BLaER1 treated with 17β-estradiol and CSF1 and Interleukin-3, amounts not matched to agents 10 nM and 100 nM (cell line): Measurements from ENCODE around the gene VOPP1.

Experiments used
- H3K27ac ChIP-seq, 11 experiments: shearing (Covaris generic); formaldehyde crosslinking; 2 replicates each; pipeline ENCODE4 v1.8.1; 2022
- H3K27me3 ChIP-seq, 11 experiments: shearing (Covaris generic); formaldehyde crosslinking; 2 replicates each; pipeline ENCODE4 v1.8.1; 2022
- H3K36me3 ChIP-seq, 11 experiments: shearing (Covaris generic); formaldehyde crosslinking; 2 replicates each; pipeline ENCODE4 v1.8.1; 2022
- H3K4me1 ChIP-seq, 10 experiments: shearing (Covaris generic); formaldehyde crosslinking; 2 replicates each; pipeline ENCODE4 v1.8.1; 2022
- H3K4me2 ChIP-seq, 11 experiments: shearing (Covaris generic); formaldehyde crosslinking; 2 replicates each; pipeline ENCODE4 v1.8.1; 2022
- H3K4me3 ChIP-seq, 10 experiments: shearing (Covaris generic); formaldehyde crosslinking; 2 replicates each; pipeline ENCODE4 v1.8.1; 2022
- H3K9ac ChIP-seq, 11 experiments: shearing (Covaris generic); formaldehyde crosslinking; 2 replicates each; pipeline ENCODE4 v1.8.1; 2022
- H3K9me3 ChIP-seq, 11 experiments: shearing (Covaris generic); formaldehyde crosslinking; replicated peaks in 1 of 11; 2 replicates each; pipeline ENCODE4 v1.8.1; 2022
- H4K20me1 ChIP-seq, 11 experiments: shearing (Covaris generic); formaldehyde crosslinking; 2 replicates each; pipeline ENCODE4 v1.8.1; 2022
- Cebpa-rat ChIP-seq, 11 experiments: shearing (Covaris generic); IDR thresholded peaks; 2 replicates each; pipeline ENCODE4 v1.8.1; 2022

VOPP1 gene

GRCh38 chr7:55429835-55430499 lies 142.3 kb downstream of the VOPP1 start:
- Histone ChIP-seq H3K27ac (no peak overlapping the region), H3K9ac (no peak overlapping the region), H4K20me1 (peaks cover 0 to 13% (median 0%) of the 10 kb centered on the region in 11 experiments; a peak in 5 of 22 replicates), H3K36me3 (peaks cover 18 to 57% (median 30%) of the 10 kb centered on the region in 11 experiments), H3K27me3 (no peaks in the 10 kb centered on the region), H3K4me3 (no peak overlapping the region), H3K4me1 (peaks cover 0 to 8% (median 3%) of the 10 kb centered on the region in 10 experiments; a peak in 8 of 20 replicates), H3K4me2 (no peak overlapping the region), H3K9me3 (no peaks in the 10 kb centered on the region)
- no peak for TF ChIP-seq Cebpa-rat (IDR thresholded peaks at IDR 0.05)

GRCh38 chr7:55427800-55428199 lies 144.5 kb downstream of the VOPP1 start:
- H4K20me1 ChIP-seq, result peaks cover 0 to 27% (median 8%) of the 10 kb centered on the region in 11 experiments; a peak in 7 of 22 replicates
- H3K4me2 ChIP-seq, result no peak overlapping the region
- no peak for TF ChIP-seq Cebpa-rat (IDR thresholded peaks at IDR 0.05)
- no peaks in the 10 kb centered on the region for H3K9me3 ChIP-seq
- H3K4me3 ChIP-seq, result no peak overlapping the region
- H3K4me1 ChIP-seq, result peaks cover 0 to 13% (median 4%) of the 10 kb centered on the region in 10 experiments; a peak in 8 of 20 replicates
- H3K27me3 ChIP-seq, result no peaks in the 10 kb centered on the region
- peaks cover 18 to 55% (median 31%) of the 10 kb centered on the region in 11 experiments for H3K36me3 ChIP-seq
- no peak overlapping the region for H3K9ac ChIP-seq
- no peak overlapping the region for H3K27ac ChIP-seq

GRCh38 chr7:55427342-55427741 lies 145.0 kb downstream of the VOPP1 start:
- Histone ChIP-seq H3K9ac (no peak overlapping the region), H3K27me3 (no peaks in the 10 kb centered on the region), H3K4me2 (no peak overlapping the region), H3K4me3 (no peak overlapping the region), H4K20me1 (peaks cover 0 to 24% (median 8%) of the 10 kb centered on the region in 11 experiments; a peak in 7 of 22 replicates), H3K27ac (no peak overlapping the region), H3K4me1 (peaks cover 0 to 13% (median 4%) of the 10 kb centered on the region in 10 experiments; a peak in 8 of 20 replicates), H3K36me3 (peaks cover 18 to 52% (median 27%) of the 10 kb centered on the region in 11 experiments), H3K9me3 (no peaks in the 10 kb centered on the region)
- TF ChIP-seq Cebpa-rat (IDR thresholded peaks at IDR 0.05), result no peak

GRCh38 chr7:55426676-55427075 lies 145.6 kb downstream of the VOPP1 start:
- H3K36me3 ChIP-seq, result peaks cover 18 to 48% (median 26%) of the 10 kb centered on the region in 11 experiments
- H3K4me2 ChIP-seq, result no peak overlapping the region
- H3K9ac ChIP-seq, result no peak overlapping the region
- no peak for TF ChIP-seq Cebpa-rat (IDR thresholded peaks at IDR 0.05)
- H4K20me1 ChIP-seq, result peaks cover 0 to 23% (median 8%) of the 10 kb centered on the region in 11 experiments; a peak in 7 of 22 replicates
- H3K4me1 ChIP-seq, result peaks cover 0 to 13% (median 4%) of the 10 kb centered on the region in 10 experiments; a peak in 8 of 20 replicates
- H3K27me3 ChIP-seq, result no peaks in the 10 kb centered on the region
- no peaks in the 10 kb centered on the region for H3K9me3 ChIP-seq
- H3K27ac ChIP-seq, result no peak overlapping the region
- no peak overlapping the region for H3K4me3 ChIP-seq

- Histone ChIP-seq H3K4me1 (peaks cover 0 to 13% (median 6%) of the 10 kb centered on the region in 10 experiments; a peak in 9 of 20 replicates), H4K20me1 (peaks cover 0 to 27% (median 8%) of the 10 kb centered on the region in 11 experiments; a peak in 7 of 22 replicates), H3K4me2 (peak overlapping the region in 3 of 11 experiments; percentile 2 to 3 (median 2); a peak in 1 of 22 replicates), H3K9me3 (no peaks in the 10 kb centered on the region), H3K27ac (no peak overlapping the region), H3K9ac (no peak overlapping the region), H3K4me3 (no peak overlapping the region), H3K36me3 (peaks cover 15 to 39% (median 26%) of the 10 kb centered on the region in 11 experiments; a peak in 21 of 22 replicates), H3K27me3 (no peaks in the 10 kb centered on the region)
- no peak for TF ChIP-seq Cebpa-rat (IDR thresholded peaks at IDR 0.05)
Observed at GRCh38 chr7:55425141-55425752, 147.1 kb downstream of the VOPP1 start.

GRCh38 chr7:55423891-55424290 lies 148.4 kb downstream of the VOPP1 start:
- TF ChIP-seq Cebpa-rat (IDR thresholded peaks at IDR 0.05), result no peak
- no peaks in the 10 kb centered on the region for H3K27me3 ChIP-seq
- no peak overlapping the region for H3K27ac ChIP-seq

GRCh38 chr7:55423277-55423711 lies 149.0 kb downstream of the VOPP1 start:
- H3K4me3 ChIP-seq, result no peak overlapping the region
- H3K27ac ChIP-seq, result no peak overlapping the region
- no peak overlapping the region for H3K9ac ChIP-seq
- no peak overlapping the region for H3K4me2 ChIP-seq
- no peak for TF ChIP-seq Cebpa-rat (IDR thresholded peaks at IDR 0.05)
- H3K36me3 ChIP-seq, result peaks cover 15 to 38% (median 26%) of the 10 kb centered on the region in 11 experiments; a peak in 21 of 22 replicates
- H3K27me3 ChIP-seq, result no peaks in the 10 kb centered on the region
- peaks cover 0 to 13% (median 6%) of the 10 kb centered on the region in 10 experiments; a peak in 9 of 20 replicates for H3K4me1 ChIP-seq
- peaks cover 0 to 27% (median 8%) of the 10 kb centered on the region in 11 experiments; a peak in 6 of 22 replicates for H4K20me1 ChIP-seq
- H3K9me3 ChIP-seq, result no peaks in the 10 kb centered on the region

More at GRCh38 chr7:55423891-55424290, 148.4 kb downstream of the VOPP1 start:
- Histone ChIP-seq H3K4me2 (no peak overlapping the region), H3K36me3 (peaks cover 15 to 40% (median 26%) of the 10 kb centered on the region in 11 experiments; a peak in 21 of 22 replicates), H3K4me3 (no peak overlapping the region), H3K4me1 (peaks cover 0 to 13% (median 6%) of the 10 kb centered on the region in 10 experiments; a peak in 9 of 20 replicates), H3K9ac (no peak overlapping the region), H3K9me3 (no peaks in the 10 kb centered on the region), H4K20me1 (peaks cover 0 to 27% (median 8%) of the 10 kb centered on the region in 11 experiments; a peak in 6 of 22 replicates)
